ENCODE data around the gene CFP.
A peak's percentile ranks its signal among the peaks of the same experiment; 100 is the strongest.
"Not testable (repeated sequence)": the region's sequence is repeated elsewhere in the genome, so short reads cannot be mapped to it uniquely, and the experiment has no call there.

Gene CFP

GRCh38 chrX:47637546-47638195 is 7.9 kb upstream of the CFP start:
- no peak for DNase-seq

- no peak for DNase-seq
These were observed 5.3 kb upstream of the CFP start for GRCh38 chrX:47634871-47635575.

GRCh38 chrX:47633689-47634590 is 4.2 kb upstream of the CFP start:
- DNase-seq, result no peak

- no peak for DNase-seq
These were observed 2.9 kb upstream of the CFP start for GRCh38 chrX:47632666-47633065.

GRCh38 chrX:47631676-47632075 is 1.9 kb upstream of the CFP start:
- DNase-seq, result no peak

- no peak for DNase-seq
These were observed 748 bp downstream of the CFP start for GRCh38 chrX:47628982-47629381.

- no peak for DNase-seq
These were observed 4.4 kb downstream of the CFP start for GRCh38 chrX:47625365-47625764.

GRCh38 chrX:47623540-47624027 is 6.1 kb downstream of the CFP start:
- no peak for DNase-seq

GRCh38 chrX:47621851-47622250 is 7.9 kb downstream of the CFP start:
- no peak for DNase-seq

GRCh38 chrX:47620303-47620685 is 9.4 kb downstream of the CFP start:
- no peak for DNase-seq

- DNase-seq, result peak; percentile 62
These were observed 10.0 kb downstream of the CFP start, which contains the start of gene SYN1 for GRCh38 chrX:47619486-47620302. Gene SYN1 (minus strand): TSS chrX:47619857. CDS start chrX:47619728, 129 bp downstream.

- no peak for DNase-seq
These were observed 10.7 kb downstream of the CFP start for GRCh38 chrX:47618923-47619485.

GRCh38 chrX:47614618-47615017 is 15.1 kb downstream of the CFP start:
- DNase-seq, result no peak

GRCh38 chrX:47613082-47613481 is 16.6 kb downstream of the CFP start:
- no peak for DNase-seq

- no peak for DNase-seq
These were observed 17.3 kb downstream of the CFP start for GRCh38 chrX:47612418-47612817.

- DNase-seq, result no peak
These were observed 17.8 kb downstream of the CFP start for GRCh38 chrX:47611926-47612325.

GRCh38 chrX:47611489-47611888 is 18.2 kb downstream of the CFP start:
- no peak for DNase-seq

- DNase-seq, result no peak
These were observed 19.2 kb downstream of the CFP start for GRCh38 chrX:47610511-47610910.

- DNase-seq, result no peak
These were observed 21.5 kb downstream of the CFP start for GRCh38 chrX:47608130-47608810.

GRCh38 chrX:47607091-47607490 is 22.6 kb downstream of the CFP start:
- no peak for DNase-seq

- no peak for DNase-seq
These were observed 24.7 kb downstream of the CFP start for GRCh38 chrX:47605024-47605423.

GRCh38 chrX:47603125-47603524 is 26.6 kb downstream of the CFP start:
- not testable (repeated sequence) for DNase-seq
